Vagina (tissue), 2 donors: ENCODE measurements around the gene TRMU. TPM values are rescaled to one million over a fixed set of nuclear protein-coding genes. Genes with fewer than 3 reads are reported as not detected.

Experiments
- DNase-seq, 2 donors: peaks; one replicate each; pipeline ENCODE4 v3.0.0-alpha.2; 2017; ENCODE audit errors: extremely low spot score in 2 of 2
- H3K27ac ChIP-seq: fragments of 200-600 bp; sonication (generic); one replicate; pipeline ENCODE4 v1.5.1; 2019
- H3K27me3 ChIP-seq: fragments of 200-600 bp; sonication (generic); one replicate; pipeline ENCODE4 v1.5.1; 2019
- H3K36me3 ChIP-seq, 2 donors: fragments of 200-600 bp; sonication (generic); one replicate each; pipeline ENCODE4 v1.5.1; 2017 to 2019
- H3K4me1 ChIP-seq: fragments of 200-600 bp; sonication (generic); one replicate; pipeline ENCODE4 v1.5.1; 2019
- H3K4me3 ChIP-seq, 2 donors: fragments of 200-600 bp; sonication (generic); 1 replicate in 1 of 2; 2 replicates in 1 of 2; pipeline ENCODE4 v1.5.1; 2016 to 2019
- H3K9me3 ChIP-seq: fragments of 200-600 bp; sonication (generic); one replicate; pipeline ENCODE4 v1.5.1; 2019
- POLR2A ChIP-seq, 2 donors: fragments of 450-650 bp; IDR thresholded peaks; one replicate each; pipeline ENCODE4 v1.6.1; 2017; ENCODE audit warnings: antibody characterized with exemption in 2 of 2, mild to moderate bottlenecking in 2 of 2, moderate library complexity in 2 of 2
- POLR2AphosphoS5 ChIP-seq, 2 donors: sonication (generic); formaldehyde crosslinking; IDR thresholded peaks; one replicate each; pipeline ENCODE4 v1.9.0; 2017; ENCODE audit warnings: antibody characterized with exemption in 2 of 2, mild to moderate bottlenecking in 2 of 2, low read depth in 1 of 2; ENCODE audit not compliant: insufficient read depth in 1 of 2
- intact Hi-C: fragments of 100-400 bp; cut with DNase I; formaldehyde crosslinking; loops from one replicate; pipeline ENCODE4 v1.15.1; 2023
- total RNA-seq: library from RNA; depleted of rRNA; stranded (reverse); fragments of >200 nt; gene quantifications from one replicate; pipeline ENCODE4 v1.2.3, GENCODE V29; 2016
- TF ChIP-seq, protein P1 (sequence below), 3 experiments: fragments of 450-650 bp in 2 of 3; fragments of 200-600 bp in 1 of 3; sonication (generic) in 1 of 3; IDR thresholded peaks; one replicate each; pipeline ENCODE4 v1.5.1; 2017 to 2019; ENCODE audit warnings: antibody characterized with exemption in 3 of 3, mild to moderate bottlenecking in 2 of 3, moderate library complexity in 2 of 3

Gene TRMU
- total RNA-seq, 1 donor from 2014 or later, result 37.1 TPM

DNA sequence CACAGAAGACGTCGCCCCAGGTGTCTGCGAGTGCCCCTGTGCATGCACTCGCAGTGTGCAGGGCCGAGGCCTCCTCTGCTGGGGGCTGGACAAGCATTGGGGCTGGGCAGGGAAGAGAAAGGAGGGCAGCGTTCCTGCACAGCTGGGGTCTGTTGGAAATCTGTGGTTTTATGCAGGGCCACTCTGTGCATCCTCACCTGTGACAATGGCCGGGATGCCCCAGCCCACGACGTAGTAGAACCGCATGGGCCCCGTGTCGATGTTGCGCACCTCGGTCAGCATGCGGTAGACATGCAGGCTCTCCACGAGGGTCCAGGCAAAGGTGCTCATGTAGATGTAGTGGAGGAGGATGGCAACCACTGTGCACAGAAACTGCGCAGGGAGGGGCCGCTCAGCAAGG lies 37.2 kb downstream of the TRMU start:
- Histone ChIP-seq H3K4me1 (peaks cover 19% of the 10 kb centered on the region), H3K4me3 (no peak overlapping the region), H3K27ac (no peak overlapping the region), H3K36me3 (peaks cover 0 to 13% of the 10 kb centered on the region in 2 donors), H3K27me3 (no peaks in the 10 kb centered on the region), H3K9me3 (no peaks in the 10 kb centered on the region)
- no peak for DNase-seq
- intact Hi-C loops, result loop anchor here (5.0 kb wide), 1 partner anchor 170 kb away; no protein-coding TSS in a partner anchor
- TF ChIP-seq POLR2AphosphoS5 (IDR thresholded peaks at IDR 0.05; ENCODE audit: insufficient read depth in 1 of 2, low read depth in 1 of 2), result no peak
- TF ChIP-seq, protein P1, sequence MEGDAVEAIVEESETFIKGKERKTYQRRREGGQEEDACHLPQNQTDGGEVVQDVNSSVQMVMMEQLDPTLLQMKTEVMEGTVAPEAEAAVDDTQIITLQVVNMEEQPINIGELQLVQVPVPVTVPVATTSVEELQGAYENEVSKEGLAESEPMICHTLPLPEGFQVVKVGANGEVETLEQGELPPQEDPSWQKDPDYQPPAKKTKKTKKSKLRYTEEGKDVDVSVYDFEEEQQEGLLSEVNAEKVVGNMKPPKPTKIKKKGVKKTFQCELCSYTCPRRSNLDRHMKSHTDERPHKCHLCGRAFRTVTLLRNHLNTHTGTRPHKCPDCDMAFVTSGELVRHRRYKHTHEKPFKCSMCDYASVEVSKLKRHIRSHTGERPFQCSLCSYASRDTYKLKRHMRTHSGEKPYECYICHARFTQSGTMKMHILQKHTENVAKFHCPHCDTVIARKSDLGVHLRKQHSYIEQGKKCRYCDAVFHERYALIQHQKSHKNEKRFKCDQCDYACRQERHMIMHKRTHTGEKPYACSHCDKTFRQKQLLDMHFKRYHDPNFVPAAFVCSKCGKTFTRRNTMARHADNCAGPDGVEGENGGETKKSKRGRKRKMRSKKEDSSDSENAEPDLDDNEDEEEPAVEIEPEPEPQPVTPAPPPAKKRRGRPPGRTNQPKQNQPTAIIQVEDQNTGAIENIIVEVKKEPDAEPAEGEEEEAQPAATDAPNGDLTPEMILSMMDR (IDR thresholded peaks at IDR 0.05), result no peak
- TF ChIP-seq POLR2A (IDR thresholded peaks at IDR 0.05), result no peak

DNA sequence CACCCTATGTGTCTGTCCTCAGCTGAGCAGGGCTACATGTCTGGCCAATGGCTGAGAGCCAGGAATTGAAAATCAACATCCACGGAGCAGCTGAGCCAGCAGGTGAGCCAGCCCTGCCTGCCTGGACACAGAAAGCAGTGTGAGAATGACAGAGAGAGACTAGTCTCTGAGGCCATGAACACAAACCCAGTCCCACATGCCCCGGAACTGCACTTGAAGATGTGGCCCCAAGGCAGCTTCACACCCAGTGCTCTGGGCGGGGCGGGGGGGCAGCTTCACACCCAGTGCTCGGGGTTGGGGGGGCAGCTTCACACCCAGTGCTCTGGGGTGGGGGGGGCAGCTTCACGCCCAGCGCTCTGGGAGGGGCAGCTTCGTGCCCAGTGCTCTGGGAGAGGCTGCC lies 37.6 kb downstream of the TRMU start:
- Histone ChIP-seq H3K27me3 (no peaks in the 10 kb centered on the region), H3K36me3 (peaks cover 0 to 13% of the 10 kb centered on the region in 2 donors), H3K27ac (no peak overlapping the region), H3K4me3 (no peak overlapping the region), H3K9me3 (no peaks in the 10 kb centered on the region), H3K4me1 (peaks cover 19% of the 10 kb centered on the region)
- intact Hi-C loops, result loop anchor here (5.0 kb wide), 1 partner anchor 169 kb away; no protein-coding TSS in a partner anchor
- no peak for TF ChIP-seq POLR2A (IDR thresholded peaks at IDR 0.05)
- no peak for TF ChIP-seq POLR2AphosphoS5 (IDR thresholded peaks at IDR 0.05; ENCODE audit: insufficient read depth in 1 of 2, low read depth in 1 of 2)
- TF ChIP-seq, protein P1 (IDR thresholded peaks at IDR 0.05), result no peak
- DNase-seq, result no peak

DNA sequence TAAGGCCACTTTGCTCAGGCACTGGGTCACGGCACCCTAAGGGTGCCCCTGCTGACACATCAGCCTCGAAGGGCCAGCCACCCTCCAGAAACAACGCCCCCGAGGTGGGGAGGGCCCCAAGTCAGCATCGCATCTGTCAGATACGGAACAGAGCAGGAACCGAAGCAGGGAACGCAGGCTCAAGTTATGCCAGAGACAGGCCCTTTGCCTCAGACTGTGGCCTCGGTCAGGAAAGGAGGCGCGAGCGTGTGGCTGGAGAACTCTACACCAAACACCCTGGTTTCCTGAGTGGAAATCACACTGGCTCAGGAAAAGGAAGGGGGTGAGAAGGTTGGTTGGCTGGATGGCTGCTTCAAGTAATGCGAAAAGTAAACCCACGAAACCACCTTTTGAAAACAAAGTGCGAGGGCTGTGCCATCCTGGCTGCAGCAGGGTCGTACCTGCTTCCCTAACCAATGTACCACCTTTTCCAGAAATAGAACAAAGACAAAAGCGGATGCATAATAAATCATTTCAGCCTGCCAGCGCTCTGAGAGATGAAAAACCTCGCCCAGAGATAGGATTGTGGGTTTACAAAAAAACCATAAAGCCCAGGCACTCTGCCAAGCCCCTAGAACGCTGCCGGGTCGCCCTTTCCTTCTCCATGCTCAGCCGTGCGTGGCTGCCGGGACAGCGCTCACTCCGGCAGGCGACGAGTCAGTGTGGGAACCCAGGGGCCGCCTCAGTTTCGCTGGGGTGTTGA lies 38.6 kb downstream of the TRMU start:
- Histone ChIP-seq H3K4me3 (no peak overlapping the region), H3K27ac (peak overlapping the region; percentile 56)

DNA sequence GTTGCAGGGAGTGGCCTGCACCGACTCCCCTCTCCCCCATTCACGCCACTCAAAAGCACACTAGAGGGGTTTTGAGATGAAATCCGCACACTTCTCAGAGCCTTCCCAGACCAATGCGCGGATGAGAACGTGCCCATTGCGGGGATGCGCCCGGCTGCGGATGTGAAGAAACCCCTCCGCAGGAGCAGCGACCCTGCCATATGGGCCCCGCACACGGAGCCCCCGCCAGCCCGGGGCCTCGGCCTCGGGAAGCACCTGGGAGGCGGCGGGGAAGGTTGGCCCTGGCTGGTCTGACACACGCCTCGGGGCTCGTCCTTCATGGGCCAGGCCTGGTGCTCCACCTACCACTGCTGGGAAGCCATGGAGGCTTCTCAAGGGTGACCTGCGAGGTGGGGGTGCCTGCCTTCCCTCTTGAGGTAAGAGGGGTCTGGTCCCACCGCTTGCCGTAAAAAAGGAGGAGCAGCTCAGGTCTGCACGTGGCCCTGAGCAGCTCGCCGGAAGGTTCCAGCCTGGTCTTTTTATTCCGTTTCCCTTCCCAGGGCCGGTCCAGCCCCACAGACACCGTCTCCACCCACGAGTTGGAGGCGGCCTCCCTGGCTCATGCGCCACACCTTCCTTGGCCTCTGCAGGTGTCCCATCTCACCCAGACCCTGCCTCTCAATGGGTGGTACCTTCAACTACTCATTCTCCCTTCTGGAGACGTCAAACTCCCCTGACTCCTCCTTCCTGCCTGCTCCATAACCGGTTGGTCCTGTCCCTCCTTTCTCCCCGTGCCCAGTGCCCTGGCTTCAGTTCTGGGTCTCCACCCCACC lies 39.4 kb downstream of the TRMU start:
- H3K36me3 ChIP-seq, result peaks cover 0 to 13% of the 10 kb centered on the region in 2 donors
- no peak overlapping the region for H3K4me3 ChIP-seq
- intact Hi-C loops, result loop anchor here (5.0 kb wide), 1 partner anchor 167 kb away; no protein-coding TSS in a partner anchor
- H3K4me1 ChIP-seq, result peaks cover 19% of the 10 kb centered on the region
- no peak for DNase-seq
- TF ChIP-seq POLR2A (IDR thresholded peaks at IDR 0.05) (no peak), POLR2AphosphoS5 (IDR thresholded peaks at IDR 0.05; ENCODE audit: insufficient read depth in 1 of 2, low read depth in 1 of 2) (peak; percentile 42 to 64)
- TF ChIP-seq, protein P1 (IDR thresholded peaks at IDR 0.05), result no peak
- H3K27ac ChIP-seq, result peak overlapping the region; percentile 56
- H3K9me3 ChIP-seq, result no peaks in the 10 kb centered on the region
- H3K27me3 ChIP-seq, result no peaks in the 10 kb centered on the region

More for the DNA sequence above, 38.6 kb downstream of the TRMU start:
- intact Hi-C loops, result loop anchor here (5.0 kb wide), 1 partner anchor 168 kb away; no protein-coding TSS in a partner anchor
- no peak for DNase-seq
- Histone ChIP-seq H3K4me1 (peaks cover 19% of the 10 kb centered on the region), H3K36me3 (peaks cover 0 to 13% of the 10 kb centered on the region in 2 donors), H3K9me3 (no peaks in the 10 kb centered on the region), H3K27me3 (no peaks in the 10 kb centered on the region)
- TF ChIP-seq POLR2AphosphoS5 (IDR thresholded peaks at IDR 0.05; ENCODE audit: insufficient read depth in 1 of 2, low read depth in 1 of 2) (no peak), POLR2A (IDR thresholded peaks at IDR 0.05) (no peak)
- TF ChIP-seq, protein P1 (IDR thresholded peaks at IDR 0.05), result no peak
